ENCODE measurements around the gene COL13A1.

DNA sequence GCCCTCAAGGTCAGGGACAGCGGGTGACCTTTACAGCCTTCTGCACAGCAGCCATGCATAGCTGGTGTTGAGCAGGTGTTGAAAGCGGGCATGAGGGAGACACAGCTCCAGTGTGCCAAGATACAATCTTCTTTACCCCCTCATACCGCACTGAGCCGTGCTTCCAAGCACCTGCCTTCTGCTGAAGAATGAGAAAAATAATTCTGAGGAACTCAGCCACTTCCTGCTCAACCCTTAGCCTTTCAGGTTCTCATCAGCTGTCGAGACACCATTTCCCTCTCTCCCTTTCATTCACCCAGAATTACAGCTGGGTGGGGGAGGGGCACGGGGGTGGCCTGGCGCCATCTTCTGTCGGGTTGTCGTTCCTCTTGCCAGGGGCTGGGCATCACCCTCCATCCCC is 58.6 kb downstream of the COL13A1 start:
- TF ChIP-seq POLR2A (IDR thresholded peaks at IDR 0.05; ENCODE audit: low read depth, low read length) (no peak), POLR2AphosphoS5 (IDR thresholded peaks at IDR 0.05; ENCODE audit: low read depth, low read length) (no peak), TAF1 (IDR thresholded peaks at IDR 0.05; ENCODE audit: low read depth, low read length) (no peak), SPI1 (IDR thresholded peaks at IDR 0.05; ENCODE audit: low read depth, low read length) (no peak), POU2F2 (IDR thresholded peaks at IDR 0.05; ENCODE audit: low read depth, low read length) (no peak), PAX5 (IDR thresholded peaks at IDR 0.05; ENCODE audit: insufficient read depth, low read length, severe bottlenecking) (no peak)
